Endothelial cell of umbilical vein (primary cell): ENCODE results near the gene CTRB2. TPM values are rescaled to one million over a fixed set of nuclear protein-coding genes. Genes with fewer than 3 reads are reported as not detected.

Experiments used
- BruUV-seq: library from RNA; stranded (reverse); fragments of 400-500 nt; replicated peaks from 2 replicates; lab custom pipeline; 2021; lab: Mats Ljungman, UMichigan
- CTCF ChIA-PET: fragments of 300-600, 350-600 bp; sonication (Branson Sonifier 250); formaldehyde crosslinking; loops from one replicate; lab custom pipeline; 2021; ENCODE audit warnings: antibody characterized with exemption, inconsistent platforms; lab: Charles Lee
- POLR2A ChIA-PET: fragments of 300-600, 350-600 bp; sonication (Branson Sonifier 250); formaldehyde crosslinking; loops from one replicate; lab custom pipeline; 2021; ENCODE audit warnings: antibody characterized with exemption, inconsistent platforms; lab: Charles Lee
- DNase-seq: peaks from one replicate; pipeline ENCODE4 v3.0.0-alpha.2; 2011; ENCODE audit warnings: low read depth, low spot score
- FAIRE-seq: peaks from 2 replicates; lab custom pipeline; 2011; peaks lifted over from hg19 to GRCh38; lab: Jason Lieb, UNC
- H2AFZ ChIP-seq: 2 replicates; pipeline ENCODE4 v1.6.0; 2012; ENCODE audit warnings: low read depth, low read length, control low read depth, inconsistent platforms
- H3K27ac ChIP-seq: 2 replicates; pipeline ENCODE4 v1.5.1; 2011; ENCODE audit warnings: low read depth, mild to moderate bottlenecking, control low read depth, low read length, moderate library complexity; ENCODE audit not compliant: insufficient read depth
- H3K27me3 ChIP-seq, 2 experiments: 2 replicates each; pipeline versions ENCODE4 v1.6.0 to v1.6.1; 2011; ENCODE audit warnings: low read length in 2 of 2, mixed read lengths in 1 of 2; ENCODE audit not compliant: control insufficient read depth in 2 of 2, insufficient read depth in 2 of 2
- H3K36me3 ChIP-seq, 2 experiments: 2 replicates in 1 of 2; 3 replicates in 1 of 2; pipeline ENCODE4 v1.5.1; 2011; ENCODE audit warnings: low read length in 2 of 2, mild to moderate bottlenecking in 1 of 2, moderate library complexity in 1 of 2; ENCODE audit not compliant: control insufficient read depth in 2 of 2, insufficient read depth in 2 of 2; ENCODE audit errors: extremely low read depth in 1 of 2
- H3K4me1 ChIP-seq: 3 replicates; pipeline ENCODE4 v1.5.1; 2011; ENCODE audit warnings: mild to moderate bottlenecking, low read length; ENCODE audit not compliant: control insufficient read depth, insufficient read depth; ENCODE audit errors: extremely low read depth
- H3K4me2 ChIP-seq: 2 replicates; pipeline ENCODE4 v1.6.1; 2011; ENCODE audit warnings: low read length, control low read depth, mixed read lengths; ENCODE audit not compliant: insufficient read depth
- H3K4me3 ChIP-seq, 3 experiments: fragments of 200-600 bp in 1 of 3; sonication (generic), shearing (Covaris generic) in 1 of 3; replicated peaks in 1 of 3; 2 replicates each; pipeline ENCODE4 v1.5.1; 2011 to 2016; ENCODE audit warnings: control low read depth in 3 of 3, low read length in 3 of 3, mild to moderate bottlenecking in 2 of 3, inconsistent platforms in 1 of 3, low read depth in 1 of 3, moderate library complexity in 1 of 3; ENCODE audit not compliant: insufficient read depth in 1 of 3
- H3K79me2 ChIP-seq: 2 replicates; pipeline ENCODE4 v1.6.0; 2012; ENCODE audit warnings: low read length, inconsistent platforms; ENCODE audit not compliant: control insufficient read depth, insufficient read depth
- H3K9ac ChIP-seq: replicated peaks from 2 replicates; pipeline ENCODE3; 2011; ENCODE audit warnings: low read length, control low read depth; ENCODE audit not compliant: insufficient read depth; ENCODE audit errors: extremely low read depth
- H3K9me1 ChIP-seq: replicated peaks from 3 replicates; pipeline ENCODE4 v1.6.0; 2011; ENCODE audit warnings: mild to moderate bottlenecking, low read length; ENCODE audit not compliant: control insufficient read depth, insufficient read depth; ENCODE audit errors: extremely low read depth
- H3K9me3 ChIP-seq: replicated peaks from 2 replicates; pipeline ENCODE4 v1.5.1; 2012; ENCODE audit warnings: low read length, inconsistent platforms; ENCODE audit not compliant: control insufficient read depth, insufficient read depth
- H4K20me1 ChIP-seq: replicated peaks from 2 replicates; pipeline ENCODE3; 2011; ENCODE audit warnings: mild to moderate bottlenecking, low read length; ENCODE audit not compliant: control insufficient read depth, insufficient read depth; ENCODE audit errors: extremely low read depth
- EZH2 ChIP-seq: IDR thresholded peaks from 2 replicates; pipeline ENCODE4 v1.6.1; 2012; ENCODE audit warnings: borderline replicate concordance, low read depth, mild to moderate bottlenecking, moderate library complexity, low read length, inconsistent platforms; ENCODE audit not compliant: severe bottlenecking
- FOS ChIP-seq: IDR thresholded peaks from 2 replicates; pipeline ENCODE4 v1.6.1; 2011; ENCODE audit warnings: mild to moderate bottlenecking, low read length, moderate library complexity, borderline replicate concordance; ENCODE audit not compliant: insufficient read depth
- GATA2 ChIP-seq: IDR thresholded peaks from 2 replicates; pipeline ENCODE4 v1.7.0; 2011; ENCODE audit warnings: low read depth, mild to moderate bottlenecking, moderate library complexity, mixed read lengths, low read length; ENCODE audit not compliant: insufficient read length, insufficient read depth
- JUN ChIP-seq: IDR thresholded peaks from 2 replicates; pipeline ENCODE4 v1.6.1; 2011; ENCODE audit warnings: borderline replicate concordance, low read depth; ENCODE audit not compliant: insufficient read length, insufficient read depth
- MYC ChIP-seq: IDR thresholded peaks from one replicate; pipeline ENCODE4 v1.6.1; 2011; ENCODE audit warnings: mild to moderate bottlenecking, low read depth, low read length
- POLR2A ChIP-seq: IDR thresholded peaks from 2 replicates; pipeline ENCODE4 v1.6.1; 2012; ENCODE audit warnings: low read depth, mild to moderate bottlenecking, control low read depth, low read length
- POLR2AphosphoS5 ChIP-seq: IDR thresholded peaks from 2 replicates; pipeline ENCODE4 v1.6.1; 2012; ENCODE audit warnings: low read depth, mild to moderate bottlenecking, control low read depth, low read length, moderate library complexity; ENCODE audit not compliant: insufficient read depth
- dilution Hi-C: fragments of 300-500 bp; cut with MboI; formaldehyde crosslinking; loops from one replicate; pipeline ENCODE4 v1.15.0; 2019; ENCODE audit warnings: low sequenced_read_pairs; ENCODE audit not compliant: extremely low pct_ligation_motif_present
- intact Hi-C: fragments of 100-400 bp; cut with micrococcal nuclease; formaldehyde crosslinking; loops from one replicate; pipeline ENCODE4 v1.10.0; 2022
- polyA plus RNA-seq, 4 experiments: library from polyadenylated mRNA; depleted of rRNA in 3 of 4; stranded (reverse) in 3 of 4; unstranded in 1 of 4; fragments of >200 nt; gene quantifications; 2 replicates each; pipeline versions ENCODE4 v1.2.1 to v1.2.3, GENCODE V29; 2011 to 2012; ENCODE audit warnings: missing spikeins in 1 of 4
- total RNA-seq: library from RNA; stranded (reverse); gene quantifications from 2 replicates; pipeline ENCODE4 v1.2.3, GENCODE V29; 2021
- TF ChIP-seq, protein P1 (sequence below), 2 donors: IDR thresholded peaks; 1 replicate in 1 of 2; 2 replicates in 1 of 2; pipeline ENCODE4 v1.5.1; 2011; ENCODE audit warnings: low read length in 2 of 2, mild to moderate bottlenecking in 2 of 2, moderate library complexity in 2 of 2, control low read depth in 1 of 2, inconsistent platforms in 1 of 2, low read depth in 1 of 2; ENCODE audit not compliant: insufficient read depth in 1 of 2; ENCODE audit errors: extremely low read depth in 1 of 2
- TF ChIP-seq, protein P2 (sequence below): IDR thresholded peaks from 2 replicates; pipeline ENCODE4 v1.6.1; 2011; ENCODE audit not compliant: insufficient read depth, insufficient read length

The CTRB2 gene
- total and polyA plus RNA-seq, 2 donors (not counting 3 experiments of a cell fraction or from before 2014, with no cell fraction given) = not detected

DNA sequence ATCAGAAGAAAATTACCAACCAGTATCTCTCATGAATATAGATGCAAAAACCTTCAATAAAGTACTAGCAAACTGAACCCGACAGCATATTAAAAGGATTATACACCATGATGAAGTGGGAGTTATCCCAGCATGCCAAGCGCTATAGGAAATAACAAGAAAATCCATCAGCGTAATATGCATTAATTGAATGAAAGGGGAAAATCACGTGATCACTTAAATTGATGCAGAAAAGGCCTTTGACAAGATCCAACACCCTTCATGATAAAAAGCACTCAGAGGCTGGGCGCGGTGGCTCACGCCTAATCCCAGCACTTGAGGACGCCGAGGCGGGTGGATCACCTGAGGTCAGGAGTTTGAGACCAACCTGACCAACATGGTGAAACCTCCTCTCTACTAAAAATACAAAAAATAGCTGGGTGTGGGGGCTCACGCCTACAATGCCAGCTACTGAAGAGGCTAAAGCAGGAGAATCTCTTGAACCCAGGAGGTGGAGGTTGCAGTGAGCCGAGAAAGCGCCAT, 4.8 kb downstream of the CTRB2 start:
- FAIRE-seq (no peak), DNase-seq (no peak)
- intact Hi-C loops = no loop called here
- Histone ChIP-seq H3K4me1 (peaks cover 4% of the 10 kb centered on the region), H4K20me1 (no peaks in the 10 kb centered on the region), H3K9me3 (no peaks in the 10 kb centered on the region), H3K9me1 (no peaks in the 10 kb centered on the region), H3K27ac (no peak overlapping the region), H3K79me2 (no peaks in the 10 kb centered on the region), H3K27me3 (peaks cover 5 to 7% of the 10 kb centered on the region in 2 experiments), H3K4me2 (no peak overlapping the region), H3K36me3 (no peaks in the 10 kb centered on the region), H3K4me3 (no peak overlapping the region), H2AFZ (no peak overlapping the region), H3K9ac (no peak overlapping the region)
- CTCF ChIA-PET = interaction anchor here (1.0 to 7.9 kb wide), 3 partner anchors 201 to 371 kb away, joined by 3 to 186 read pairs (median 3); no protein-coding TSS in a partner anchor
- TF ChIP-seq, protein P1, sequence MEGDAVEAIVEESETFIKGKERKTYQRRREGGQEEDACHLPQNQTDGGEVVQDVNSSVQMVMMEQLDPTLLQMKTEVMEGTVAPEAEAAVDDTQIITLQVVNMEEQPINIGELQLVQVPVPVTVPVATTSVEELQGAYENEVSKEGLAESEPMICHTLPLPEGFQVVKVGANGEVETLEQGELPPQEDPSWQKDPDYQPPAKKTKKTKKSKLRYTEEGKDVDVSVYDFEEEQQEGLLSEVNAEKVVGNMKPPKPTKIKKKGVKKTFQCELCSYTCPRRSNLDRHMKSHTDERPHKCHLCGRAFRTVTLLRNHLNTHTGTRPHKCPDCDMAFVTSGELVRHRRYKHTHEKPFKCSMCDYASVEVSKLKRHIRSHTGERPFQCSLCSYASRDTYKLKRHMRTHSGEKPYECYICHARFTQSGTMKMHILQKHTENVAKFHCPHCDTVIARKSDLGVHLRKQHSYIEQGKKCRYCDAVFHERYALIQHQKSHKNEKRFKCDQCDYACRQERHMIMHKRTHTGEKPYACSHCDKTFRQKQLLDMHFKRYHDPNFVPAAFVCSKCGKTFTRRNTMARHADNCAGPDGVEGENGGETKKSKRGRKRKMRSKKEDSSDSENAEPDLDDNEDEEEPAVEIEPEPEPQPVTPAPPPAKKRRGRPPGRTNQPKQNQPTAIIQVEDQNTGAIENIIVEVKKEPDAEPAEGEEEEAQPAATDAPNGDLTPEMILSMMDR (IDR thresholded peaks at IDR 0.05; ENCODE audit: extremely low read depth in 1 of 2, insufficient read depth in 1 of 2, low read depth in 1 of 2, low read length in 2 of 2) = no peak
- TF ChIP-seq MYC (no peak), EZH2 (no peak), POLR2A (no peak), POLR2AphosphoS5 (no peak), JUN (no peak), GATA2 (no peak), FOS (no peak)
- TF ChIP-seq, protein P2, sequence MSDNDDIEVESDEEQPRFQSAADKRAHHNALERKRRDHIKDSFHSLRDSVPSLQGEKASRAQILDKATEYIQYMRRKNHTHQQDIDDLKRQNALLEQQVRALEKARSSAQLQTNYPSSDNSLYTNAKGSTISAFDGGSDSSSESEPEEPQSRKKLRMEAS = no peak
- POLR2A ChIA-PET = interaction anchor here (0.6 kb wide), 1 partner anchor 79 kb away, joined by 3 read pairs; no protein-coding TSS in a partner anchor
- BruUV-seq = no TSS peak
- dilution Hi-C loops = no loop called here
